ENCODE results near the gene DZANK1. TPM values are rescaled to one million over a fixed set of nuclear protein-coding genes. Genes with fewer than 3 reads are reported as not detected.

DZANK1 gene
- 3.3 and 4.6 TPM in 2 replicates for polyA plus RNA-seq (2012; rRNA removed)
- polyA plus RNA-seq (2012; cell fraction: cytosol; rRNA removed), result 2.3 TPM in 2 replicates
- 8.7 and 15.1 TPM in 2 replicates for polyA plus RNA-seq (2012; cell fraction: nucleus; rRNA removed)

- H3K9ac ChIP-seq, result peak within 1 kb of the TSS; percentile 90
- peaks cover 13 to 18% of the 10 kb centered on the region in 2 experiments for H3K36me3 ChIP-seq (replicated peaks in 1 of 2; ENCODE audit: control insufficient read depth in 1 of 2, insufficient read depth in 2 of 2, low read length in 1 of 2)
- peaks cover 0 to 7% of the 10 kb centered on the region in 2 experiments; a peak in 2 of 4 replicates for H3K4me1 ChIP-seq (ENCODE audit: control insufficient read depth in 1 of 2, insufficient read depth in 2 of 2, low read depth in 1 of 2, low read length in 1 of 2)
- no peaks in the 10 kb centered on the region for H3K9me2 ChIP-seq
- H3K4me3 ChIP-seq (ENCODE audit: low read depth in 2 of 2, low read length in 1 of 2), result peak within 1 kb of the TSS; percentile 94
- ChIA-PET POLR2A (interaction anchor here (0.6 to 2.0 kb wide), 12 partner anchors 8 to 1585 kb away, joined by 3 to 18 read pairs (median 4); partner anchors contain the start of genes CFAP61, CRNKL1, KAT14 and PET117), CTCF (interaction anchor here (1.0 to 1.9 kb wide), 4 partner anchors 8 to 54 kb away, joined by 3 to 4 read pairs (median 3); no protein-coding TSS in a partner anchor)
- peak; percentile 95 for DNase-seq
- H3K9me3 ChIP-seq, result no peaks in the 10 kb centered on the region
- H3K4me2 ChIP-seq, result peak within 1 kb of the TSS; percentile 84
- H3K27ac ChIP-seq (ENCODE audit: low read depth in 2 of 2, low read length in 1 of 2), result peak within 1 kb of the TSS; percentile 96
- peak within 1 kb of the TSS; percentile 85 for H2AFZ ChIP-seq (ENCODE audit: low read depth)
- no peaks in the 10 kb centered on the region for H3F3A ChIP-seq (replicated peaks; ENCODE audit: insufficient read depth)
- H4K20me1 ChIP-seq (ENCODE audit: insufficient read depth), result no peaks in the 10 kb centered on the region
- no peaks in the 10 kb centered on the region for H3K27me3 ChIP-seq (ENCODE audit: insufficient read depth)
- WGBS (ENCODE audit: low lambda C conversion rate), result under 1% methylated on average over 32 of the region's 57 CpGs
- peaks cover 39% of the 10 kb centered on the region for H3K79me2 ChIP-seq (ENCODE audit: insufficient read depth)
- TF ChIP-seq RFX5 (IDR thresholded peaks at IDR 0.05; ENCODE audit: low read length) (no peak), TCF12 (IDR thresholded peaks at IDR 0.05) (0 out of 2 replicates have a peak, but pooled peaks have one; percentile 32), CTCF (IDR thresholded peaks at IDR 0.05) (no peak), FOXM1 (IDR thresholded peaks at IDR 0.05; ENCODE audit: low read depth) (no peak), GABPA (IDR thresholded peaks at IDR 0.05; ENCODE audit: low read depth) (peak; percentile 36), FOXJ3 (CRISPR knock-in tag; IDR thresholded peaks at IDR 0.05) (no peak), NFIC (IDR thresholded peaks at IDR 0.05; ENCODE audit: borderline replicate concordance) (no peak), EP300 (IDR thresholded peaks at IDR 0.05; ENCODE audit: borderline replicate concordance in 1 of 2, low read depth in 1 of 2, low read length in 1 of 2) (0 out of 4 replicates have a peak, but pooled peaks of 1 of the 2 experiments have one; percentile 7), SIN3A (IDR thresholded peaks at IDR 0.05; ENCODE audit: borderline replicate concordance, low read depth, low read length) (peak; percentile 70; the same call in 1 of the 2 replicates), ELF1 (IDR thresholded peaks at IDR 0.05) (peak; percentile 27; the same call in 1 of the 2 replicates), RXRA (IDR thresholded peaks at IDR 0.05; ENCODE audit: borderline replicate concordance, low read depth) (no peak), TEAD4 (IDR thresholded peaks at IDR 0.05; ENCODE audit: borderline replicate concordance, insufficient read depth) (no peak), NRF1 (IDR thresholded peaks at IDR 0.05; ENCODE audit: low read depth, low read length) (no peak), YY1 (IDR thresholded peaks at IDR 0.05; ENCODE audit: low read depth) (peak; percentile 48; the same call in 1 of the 2 replicates), JUND (IDR thresholded peaks at IDR 0.05) (no peak), MEF2A (IDR thresholded peaks at IDR 0.05; ENCODE audit: borderline replicate concordance, low read depth) (no peak), IRF3 (IDR thresholded peaks at IDR 0.05; ENCODE audit: low read depth, low read length) (no peak), SMC3 (IDR thresholded peaks at IDR 0.05; ENCODE audit: low read depth, low read length) (no peak), ZBTB33 (IDR thresholded peaks at IDR 0.05; ENCODE audit: borderline replicate concordance, low read depth) (no peak), EZH2phosphoT487 (IDR thresholded peaks at IDR 0.05; ENCODE audit: borderline replicate concordance, low read depth) (no peak), GATA2 (CRISPR knock-in tag; IDR thresholded peaks at IDR 0.05) (no peak), RAD21 (IDR thresholded peaks at IDR 0.05; ENCODE audit: low read length) (no peak), RCOR1 (IDR thresholded peaks at IDR 0.05; ENCODE audit: low read length) (no peak), MXI1 (IDR thresholded peaks at IDR 0.05; ENCODE audit: low read depth, low read length) (peak; percentile 68; the same call in 1 of the 2 replicates), CHD2 (IDR thresholded peaks at IDR 0.05; ENCODE audit: low read length, partially characterized antibody) (peak; percentile 52)
- TF ChIP-seq, protein P1, sequence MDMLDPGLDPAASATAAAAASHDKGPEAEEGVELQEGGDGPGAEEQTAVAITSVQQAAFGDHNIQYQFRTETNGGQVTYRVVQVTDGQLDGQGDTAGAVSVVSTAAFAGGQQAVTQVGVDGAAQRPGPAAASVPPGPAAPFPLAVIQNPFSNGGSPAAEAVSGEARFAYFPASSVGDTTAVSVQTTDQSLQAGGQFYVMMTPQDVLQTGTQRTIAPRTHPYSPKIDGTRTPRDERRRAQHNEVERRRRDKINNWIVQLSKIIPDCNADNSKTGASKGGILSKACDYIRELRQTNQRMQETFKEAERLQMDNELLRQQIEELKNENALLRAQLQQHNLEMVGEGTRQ (IDR thresholded peaks at IDR 0.05; ENCODE audit: borderline replicate concordance, low read depth, low read length), result no peak
- TF ChIP-seq, protein P2, sequence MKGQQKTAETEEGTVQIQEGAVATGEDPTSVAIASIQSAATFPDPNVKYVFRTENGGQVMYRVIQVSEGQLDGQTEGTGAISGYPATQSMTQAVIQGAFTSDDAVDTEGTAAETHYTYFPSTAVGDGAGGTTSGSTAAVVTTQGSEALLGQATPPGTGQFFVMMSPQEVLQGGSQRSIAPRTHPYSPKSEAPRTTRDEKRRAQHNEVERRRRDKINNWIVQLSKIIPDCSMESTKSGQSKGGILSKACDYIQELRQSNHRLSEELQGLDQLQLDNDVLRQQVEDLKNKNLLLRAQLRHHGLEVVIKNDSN (IDR thresholded peaks at IDR 0.05; ENCODE audit: borderline replicate concordance, low read depth), result no peak
Observed at GRCh38 chr20:18466894-18467730, at the start of gene DZANK1, which contains the start of gene POLR3F. Gene DZANK1, minus strand, starts transcription at chr20:18467030. Its CDS starts 1,672 bp downstream, at chr20:18465358. Gene POLR3F, plus strand, starts transcription at chr20:18467390. Its CDS starts 117 bp downstream, at chr20:18467507.

Data from SK-N-SH (cell line).